Keratinocyte (primary cell): ENCODE measurements around the gene TMEM225B.

ENCODE experiments used
- EZH2 ChIP-seq: IDR thresholded peaks from one replicate; pipeline ENCODE4 v1.6.1; 2012; ENCODE audit warnings: inconsistent platforms, mild to moderate bottlenecking, low read length, moderate library complexity
- TF ChIP-seq, protein P1 (sequence below), 3 experiments: IDR thresholded peaks in 1 of 3; conservative IDR thresholded peaks in 1 of 3; optimal IDR thresholded peaks in 1 of 3; 2 replicates in 2 of 3; 3 replicates in 1 of 3; pipeline versions ENCODE3 to v1.5.1; 2011; ENCODE audit warnings: low read length in 3 of 3, mild to moderate bottlenecking in 3 of 3, moderate library complexity in 2 of 3, control low read depth in 1 of 3, inconsistent platforms in 1 of 3; ENCODE audit not compliant: insufficient read depth in 2 of 3; ENCODE audit errors: extremely low read depth in 1 of 3

DNA sequence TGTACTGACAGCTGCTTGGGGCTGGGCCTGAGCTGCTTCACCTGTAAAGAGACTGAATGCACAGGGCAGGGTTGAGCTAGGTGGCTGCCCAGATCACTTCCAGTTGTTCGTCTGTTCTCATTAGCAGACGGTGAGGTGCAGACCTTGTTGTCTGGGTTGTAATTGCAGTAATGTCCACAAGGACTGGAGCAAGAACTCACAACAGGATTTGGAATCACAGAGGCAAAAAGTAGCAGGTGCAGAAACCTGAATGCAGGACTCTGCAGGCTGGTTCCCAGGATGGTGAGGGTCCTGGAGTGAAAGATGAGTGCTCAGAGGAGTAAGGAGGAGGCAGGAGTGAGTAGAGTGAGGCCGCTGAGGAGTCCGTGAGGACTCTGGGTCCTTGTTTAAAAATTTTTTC lies 27.9 kb downstream of the TMEM225B start:
- TF ChIP-seq, protein P1, sequence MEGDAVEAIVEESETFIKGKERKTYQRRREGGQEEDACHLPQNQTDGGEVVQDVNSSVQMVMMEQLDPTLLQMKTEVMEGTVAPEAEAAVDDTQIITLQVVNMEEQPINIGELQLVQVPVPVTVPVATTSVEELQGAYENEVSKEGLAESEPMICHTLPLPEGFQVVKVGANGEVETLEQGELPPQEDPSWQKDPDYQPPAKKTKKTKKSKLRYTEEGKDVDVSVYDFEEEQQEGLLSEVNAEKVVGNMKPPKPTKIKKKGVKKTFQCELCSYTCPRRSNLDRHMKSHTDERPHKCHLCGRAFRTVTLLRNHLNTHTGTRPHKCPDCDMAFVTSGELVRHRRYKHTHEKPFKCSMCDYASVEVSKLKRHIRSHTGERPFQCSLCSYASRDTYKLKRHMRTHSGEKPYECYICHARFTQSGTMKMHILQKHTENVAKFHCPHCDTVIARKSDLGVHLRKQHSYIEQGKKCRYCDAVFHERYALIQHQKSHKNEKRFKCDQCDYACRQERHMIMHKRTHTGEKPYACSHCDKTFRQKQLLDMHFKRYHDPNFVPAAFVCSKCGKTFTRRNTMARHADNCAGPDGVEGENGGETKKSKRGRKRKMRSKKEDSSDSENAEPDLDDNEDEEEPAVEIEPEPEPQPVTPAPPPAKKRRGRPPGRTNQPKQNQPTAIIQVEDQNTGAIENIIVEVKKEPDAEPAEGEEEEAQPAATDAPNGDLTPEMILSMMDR (optimal IDR thresholded peaks at IDR 0.05 in 1 of 3, IDR thresholded peaks at IDR 0.05 in 1 of 3, conservative IDR thresholded peaks at IDR 0.05 in 1 of 3; ENCODE audit: extremely low read depth in 1 of 3, insufficient read depth in 2 of 3, low read length in 3 of 3) = peak in 1 of 3 experiments; percentile 11
- TF ChIP-seq EZH2 = no peak
